G401 (cell line): Measurements from ENCODE around the gene PTPRD. TPM values are rescaled to one million over a fixed set of nuclear protein-coding genes. Genes with fewer than 3 reads are reported as not detected.

Source experiments
- DNase-seq: peaks from one replicate; pipeline ENCODE4 v3.0.0-alpha.2; 2015; ENCODE audit warnings: low spot score
- in situ Hi-C: cut with HindIII; loops from 2 replicates; pipeline ENCODE4 v1.10.0; 2016; ENCODE audit warnings: low sequenced_read_pairs, mixed read lengths
- total RNA-seq: library from RNA; depleted of rRNA; stranded (reverse); fragments of >200 nt; shearing (Covaris generic); gene quantifications from 2 replicates; pipeline ENCODE4 v1.2.3, GENCODE V29; 2014

PTPRD gene
- total RNA-seq, 1 experiment from 2014 or later, result 13.0 TPM

GRCh38 chr9:10104774-10105173 is 508.0 kb downstream of the PTPRD start:
- in situ Hi-C loops, result no loop called here

GRCh38 chr9:10095208-10095607 is 517.6 kb downstream of the PTPRD start:
- no peak for DNase-seq
- in situ Hi-C loops, result no loop called here

More at GRCh38 chr9:10104774-10105173, 508.0 kb downstream of the PTPRD start:
- DNase-seq, result no peak

- in situ Hi-C loops, result no loop called here
- no peak for DNase-seq
Observed at GRCh38 chr9:10094563-10094962, 518.2 kb downstream of the PTPRD start.

- in situ Hi-C loops, result no loop called here
- DNase-seq, result no peak
Observed at GRCh38 chr9:10080012-10080411, 532.8 kb downstream of the PTPRD start.

- no peak for DNase-seq
- in situ Hi-C loops, result no loop called here
Observed at GRCh38 chr9:10079284-10079964, 533.4 kb downstream of the PTPRD start.

GRCh38 chr9:10071579-10071978 is 541.2 kb downstream of the PTPRD start:
- no peak for DNase-seq
- in situ Hi-C loops, result no loop called here

- in situ Hi-C loops, result no loop called here
Observed at GRCh38 chr9:10062629-10063395, 550.0 kb downstream of the PTPRD start.

GRCh38 chr9:10059044-10059443 is 553.8 kb downstream of the PTPRD start:
- DNase-seq, result no peak
- in situ Hi-C loops, result no loop called here

More at GRCh38 chr9:10062629-10063395, 550.0 kb downstream of the PTPRD start:
- DNase-seq, result no peak

- no peak for DNase-seq
- in situ Hi-C loops, result no loop called here
Observed at GRCh38 chr9:10055886-10056395, 556.9 kb downstream of the PTPRD start.

GRCh38 chr9:10054456-10054855 is 558.3 kb downstream of the PTPRD start:
- no peak for DNase-seq
- in situ Hi-C loops, result no loop called here

- no peak for DNase-seq
- in situ Hi-C loops, result no loop called here
Observed at GRCh38 chr9:10052916-10053315, 559.9 kb downstream of the PTPRD start.

- DNase-seq, result no peak
- in situ Hi-C loops, result no loop called here
Observed at GRCh38 chr9:10052181-10052580, 560.6 kb downstream of the PTPRD start.

GRCh38 chr9:10050016-10050415 is 562.8 kb downstream of the PTPRD start:
- in situ Hi-C loops, result no loop called here
- DNase-seq, result no peak

- no peak for DNase-seq
- in situ Hi-C loops, result no loop called here
Observed at GRCh38 chr9:10048994-10049393, 563.8 kb downstream of the PTPRD start.

- no peak for DNase-seq
- in situ Hi-C loops, result no loop called here
Observed at GRCh38 chr9:10045598-10045997, 567.2 kb downstream of the PTPRD start.

- no peak for DNase-seq
- in situ Hi-C loops, result no loop called here
Observed at GRCh38 chr9:10041726-10042229, 571.0 kb downstream of the PTPRD start.

- DNase-seq, result no peak
- in situ Hi-C loops, result no loop called here
Observed at GRCh38 chr9:10036095-10036494, 576.7 kb downstream of the PTPRD start.

- in situ Hi-C loops, result no loop called here
- DNase-seq, result no peak
Observed at GRCh38 chr9:10032166-10032565, 580.6 kb downstream of the PTPRD start.

- in situ Hi-C loops, result no loop called here
- DNase-seq, result no peak
Observed at GRCh38 chr9:10026443-10026984, 586.3 kb downstream of the PTPRD start.

- no peak for DNase-seq
- in situ Hi-C loops, result no loop called here
Observed at GRCh38 chr9:10015755-10016154, 597.0 kb downstream of the PTPRD start.
